Myocyte (in vitro differentiated cells): ENCODE results near the gene GNAO1. TPM values are rescaled to one million over a fixed set of nuclear protein-coding genes. Genes with fewer than 3 reads are reported as not detected.

ENCODE experiments used
- DNase-seq: peaks from one replicate; pipeline ENCODE4 v3.0.0-alpha.2; 2012; ENCODE audit warnings: low read depth
- total RNA-seq: library from RNA; depleted of rRNA; stranded (reverse); fragments of >200 nt; gene quantifications from 2 replicates; pipeline ENCODE4 v1.2.3, GENCODE V29; 2014

The GNAO1 gene
- total RNA-seq, 1 donor from 2014 or later: not detected

DNA sequence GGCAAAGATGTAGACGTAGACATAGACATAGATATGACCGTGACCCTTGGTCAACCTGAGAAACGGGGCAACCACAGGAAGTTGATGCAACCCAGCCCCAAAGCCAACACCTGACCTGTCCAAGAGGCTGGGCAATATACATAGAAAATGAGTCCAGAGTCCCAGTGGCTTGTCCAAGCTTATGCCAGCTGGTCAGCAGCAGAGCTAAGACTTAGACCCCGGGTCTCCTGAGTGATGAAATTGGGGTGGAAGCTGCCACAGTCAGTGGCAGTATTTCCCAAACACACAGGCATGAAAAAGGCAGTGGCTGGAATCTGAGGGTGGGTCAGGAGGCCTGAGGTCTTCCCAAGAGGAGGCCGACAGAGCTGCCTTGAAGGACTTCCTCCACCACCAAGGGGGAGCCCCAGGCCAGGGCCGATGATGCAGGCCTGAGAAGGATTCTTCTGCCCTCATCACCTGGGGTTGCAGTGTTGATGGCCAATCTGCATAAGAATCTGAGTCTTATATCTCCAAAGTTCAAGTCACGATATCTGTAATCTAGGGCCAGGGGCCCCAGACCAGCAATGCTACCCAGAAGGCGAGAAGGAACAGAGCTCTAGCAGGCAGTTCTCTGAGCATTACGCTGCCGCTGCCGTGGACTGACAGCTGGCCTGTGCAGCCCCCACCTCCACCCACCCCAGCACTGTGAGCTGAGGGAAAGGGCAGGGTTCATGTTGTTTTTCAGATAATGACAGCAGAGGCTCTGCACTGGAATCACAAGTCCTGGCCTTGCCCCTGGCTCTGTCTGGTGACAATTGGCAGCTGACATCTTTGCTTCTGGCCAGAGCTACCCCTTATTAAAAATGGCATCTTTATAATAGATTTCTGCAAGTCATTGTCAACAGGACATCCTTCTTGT lies 72.7 kb downstream of the GNAO1 start:
- DNase-seq: no peak

DNA sequence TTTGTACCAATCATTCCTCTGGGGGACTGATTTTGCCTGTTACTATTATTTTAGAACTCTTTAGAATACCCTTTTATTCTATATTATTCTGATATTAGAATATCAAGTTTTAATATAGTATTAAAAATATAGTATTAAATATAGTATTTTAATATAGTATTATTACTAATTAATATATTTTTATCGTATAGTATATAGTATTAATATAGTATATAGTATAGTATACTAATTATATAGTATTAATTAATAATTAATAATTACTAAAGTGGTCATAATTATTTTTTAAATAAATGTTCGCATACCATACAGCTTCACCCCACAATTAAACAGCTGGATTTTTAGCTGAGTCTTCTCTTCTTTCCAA lies 73.3 kb downstream of the GNAO1 start:
- DNase-seq: no peak

DNA sequence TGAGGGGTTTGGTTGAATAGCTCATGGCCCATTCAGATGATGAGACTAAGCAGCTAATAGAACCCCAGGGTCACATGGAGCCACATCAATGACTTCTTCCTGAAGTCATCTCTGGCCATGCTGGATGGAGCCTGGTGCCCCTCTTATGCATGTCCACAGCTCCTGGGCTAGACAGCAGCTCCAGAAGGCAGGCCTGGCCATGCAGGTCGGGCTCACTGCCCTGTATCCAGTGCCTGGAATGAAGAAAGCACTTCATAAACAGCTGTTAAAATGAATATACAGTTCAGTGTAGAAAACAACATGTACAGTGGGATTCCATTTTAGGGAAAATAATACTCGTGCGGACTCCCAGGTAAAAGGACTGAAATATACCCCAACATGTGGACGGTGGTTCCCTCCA lies 73.9 kb downstream of the GNAO1 start:
- no peak for DNase-seq

DNA sequence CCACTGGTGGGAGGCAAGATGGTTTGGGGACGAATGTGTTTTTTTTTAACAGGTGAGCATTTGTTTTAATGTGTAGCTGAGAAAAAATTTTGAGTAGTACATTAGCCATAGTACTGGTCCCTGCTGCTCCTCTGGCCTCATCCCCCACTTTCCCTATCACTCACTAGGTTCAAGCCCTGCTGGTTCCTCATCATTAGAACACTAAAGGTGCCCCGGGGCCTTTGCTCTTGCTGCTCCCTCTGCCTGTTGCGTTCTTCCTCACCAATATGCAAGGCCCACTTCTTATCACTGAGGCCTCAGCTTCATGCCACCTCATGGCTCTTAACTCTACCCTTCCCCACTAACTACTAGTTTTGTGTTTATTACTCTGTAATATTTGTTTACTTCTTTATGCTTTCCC lies 74.5 kb downstream of the GNAO1 start:
- DNase-seq: no peak

DNA sequence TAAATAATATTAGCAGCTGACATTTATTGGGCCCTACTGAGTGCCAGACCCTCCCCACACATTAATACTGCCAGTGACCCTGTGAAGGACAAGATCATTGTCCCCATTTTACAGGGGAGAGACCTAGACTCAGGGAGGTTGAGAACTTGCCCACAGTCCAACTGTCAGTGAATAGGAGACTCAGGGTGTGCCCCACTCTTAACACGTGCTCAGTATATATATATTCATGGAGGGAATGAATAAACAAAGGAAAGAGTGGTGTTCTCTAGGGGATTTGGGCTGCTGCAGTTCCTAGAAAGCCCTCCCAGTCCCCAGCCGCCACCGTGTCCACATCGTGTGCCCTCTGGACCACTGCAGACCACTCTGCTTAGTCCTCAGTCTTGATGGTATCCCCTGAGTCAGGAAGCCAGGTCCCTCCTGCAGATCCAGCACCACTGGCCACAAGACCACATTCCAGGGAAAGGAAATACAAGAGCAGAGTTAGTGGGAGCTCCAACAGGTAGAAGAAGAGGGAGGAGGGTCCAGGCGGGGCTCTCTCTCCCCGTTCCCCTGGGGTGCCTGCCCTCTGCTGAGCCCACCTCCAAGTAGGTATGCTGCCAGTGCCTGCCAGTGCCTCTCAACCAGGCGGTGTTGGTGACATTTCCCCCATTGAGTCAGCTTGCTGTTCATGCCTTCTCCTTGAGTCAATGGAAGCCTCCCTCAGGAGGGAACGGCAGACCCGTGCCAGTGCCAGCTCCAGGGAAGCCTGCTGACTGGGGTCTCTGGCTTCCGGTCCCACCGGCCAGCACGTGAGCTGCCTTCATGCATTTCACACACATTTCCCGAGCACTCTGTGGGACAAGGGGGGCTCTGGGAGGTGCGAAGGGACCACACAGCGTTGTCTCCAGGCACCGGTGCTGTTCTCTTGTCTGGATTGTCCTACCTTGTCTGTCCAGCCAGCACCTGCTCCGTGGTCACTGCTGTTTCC lies 75.6 kb downstream of the GNAO1 start:
- no peak for DNase-seq

DNA sequence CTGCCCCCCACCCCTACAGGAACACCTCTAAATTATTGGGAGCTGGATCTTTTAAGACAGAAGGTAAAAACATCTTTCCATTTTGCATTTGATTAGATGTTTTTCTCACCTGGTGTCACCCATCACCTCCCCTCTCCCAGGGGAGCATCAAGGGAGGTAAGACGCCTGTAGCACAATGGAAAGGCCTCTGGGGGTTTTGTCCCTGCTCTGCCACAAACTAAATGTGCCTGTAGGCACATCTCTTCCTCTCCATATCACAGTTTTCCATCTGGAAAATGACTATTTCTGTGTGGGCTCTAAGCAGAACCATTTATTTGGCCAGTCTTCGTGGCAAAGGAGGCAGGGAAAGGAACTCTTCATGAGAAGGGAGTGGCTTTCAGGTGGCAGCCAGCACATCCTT lies 76.6 kb downstream of the GNAO1 start:
- DNase-seq: no peak

DNA sequence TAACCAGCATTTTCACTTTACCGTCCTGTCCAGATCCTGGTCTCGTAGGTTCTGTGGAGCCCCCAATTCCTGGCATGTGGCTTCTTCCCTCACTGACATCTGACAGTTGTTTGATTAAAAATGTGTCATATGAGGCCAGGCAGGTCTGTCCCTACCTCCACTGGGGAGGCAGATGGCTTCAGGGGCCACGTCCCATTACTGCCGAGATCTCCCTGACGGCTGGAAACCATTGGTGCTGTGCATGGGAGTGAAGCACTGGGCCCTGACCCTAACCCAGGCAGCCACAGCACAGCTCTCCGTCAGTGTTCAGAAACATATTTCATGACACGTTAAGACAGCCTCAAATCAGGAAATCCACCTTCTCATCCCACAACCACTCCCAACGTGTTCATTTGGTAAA lies 77.5 kb downstream of the GNAO1 start:
- no peak for DNase-seq

DNA sequence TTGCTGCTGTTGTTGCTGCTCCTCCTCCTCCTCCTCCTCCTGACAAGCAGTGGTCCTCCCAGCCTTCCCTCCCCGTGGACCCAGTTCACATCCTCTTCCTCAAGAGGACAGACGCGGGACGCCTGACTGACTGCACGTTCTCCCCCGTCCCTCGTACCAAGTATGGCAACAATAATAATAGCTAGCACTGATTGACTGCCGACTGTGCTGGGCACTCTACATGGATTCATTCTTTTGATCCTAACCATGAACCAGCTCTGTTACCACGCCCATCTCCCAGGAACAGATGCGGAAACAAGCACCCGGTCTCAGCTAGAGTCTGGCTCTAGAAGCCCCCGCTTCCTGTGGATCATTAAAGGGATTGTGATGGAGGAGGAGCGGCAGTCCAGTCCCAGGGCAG lies 78.0 kb downstream of the GNAO1 start:
- DNase-seq: no peak

DNA sequence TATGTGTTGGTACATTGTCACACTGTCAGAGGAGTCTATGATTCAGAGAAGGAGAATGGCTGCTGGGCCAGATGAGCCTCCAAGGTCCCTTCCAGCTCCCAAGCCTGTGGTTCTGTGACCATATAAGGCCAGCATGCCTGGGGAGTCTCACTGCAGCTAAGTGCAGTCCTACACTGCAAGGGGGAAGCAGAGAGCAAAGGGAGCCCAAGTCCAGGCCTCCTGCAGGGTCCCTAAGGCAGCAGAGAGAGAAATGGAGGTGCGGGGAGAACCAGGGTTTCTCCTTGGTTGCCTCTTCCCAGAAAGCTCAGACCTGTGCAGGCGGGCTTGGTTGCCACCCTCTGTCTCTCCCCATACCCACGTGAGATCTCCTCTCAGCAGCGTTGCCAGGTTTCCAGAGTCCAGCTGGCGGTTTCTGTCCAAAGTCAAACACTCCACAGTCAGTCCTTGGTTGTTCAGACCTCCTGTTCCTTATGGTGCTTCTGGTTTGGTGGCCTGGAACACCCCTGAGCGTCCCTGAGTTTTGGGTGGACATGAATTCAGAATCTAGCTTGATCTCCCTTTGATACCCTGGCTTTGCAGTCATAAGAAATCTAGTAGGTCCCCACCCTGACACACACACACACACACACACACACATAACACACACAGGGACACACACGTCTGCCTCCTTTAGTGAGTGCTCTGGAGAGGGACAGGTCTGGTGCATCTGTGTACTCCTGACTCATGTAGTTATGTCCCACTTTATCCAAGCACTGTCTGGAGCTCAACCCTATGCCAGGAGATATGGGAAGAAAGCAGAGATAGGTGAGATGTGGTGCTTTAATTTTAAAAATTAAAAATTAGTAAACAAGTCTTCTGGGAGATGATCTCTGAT lies 78.8 kb downstream of the GNAO1 start:
- peak; percentile 48 for DNase-seq

DNA sequence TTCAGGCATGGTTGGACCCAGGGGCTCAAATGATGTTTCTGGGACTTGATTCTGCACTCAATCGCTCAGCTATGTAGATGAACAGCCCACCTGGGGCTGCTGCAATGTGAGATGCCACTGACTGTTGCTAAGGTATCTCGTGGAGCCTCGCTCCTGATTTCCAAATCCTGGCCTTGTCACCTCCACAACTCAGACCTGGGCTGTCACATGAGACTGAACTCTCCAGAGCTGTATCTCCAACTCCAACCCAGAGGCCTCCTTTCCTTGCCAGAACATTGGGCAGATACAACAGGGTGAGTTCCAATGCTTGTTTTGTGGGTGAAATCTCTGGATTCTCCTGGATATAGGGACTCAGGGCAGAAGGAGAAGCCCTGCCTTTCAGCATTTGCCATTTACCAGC lies 79.5 kb downstream of the GNAO1 start:
- DNase-seq: no peak

DNA sequence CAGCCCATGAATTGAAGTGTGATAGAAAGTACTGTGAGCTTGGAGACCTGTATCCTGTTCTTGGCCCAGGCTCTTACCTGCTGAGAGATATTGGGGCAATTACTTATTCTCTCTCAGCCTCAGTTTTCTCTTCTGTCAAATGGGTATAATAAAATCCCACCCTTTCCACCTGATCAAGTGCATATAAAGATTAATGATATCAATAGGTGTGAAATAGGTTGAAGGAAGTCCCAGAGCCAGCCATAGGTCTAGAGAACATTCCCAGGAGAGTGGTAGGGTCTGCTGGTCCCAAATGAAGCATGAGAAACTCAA lies 81.2 kb downstream of the GNAO1 start:
- DNase-seq: no peak

DNA sequence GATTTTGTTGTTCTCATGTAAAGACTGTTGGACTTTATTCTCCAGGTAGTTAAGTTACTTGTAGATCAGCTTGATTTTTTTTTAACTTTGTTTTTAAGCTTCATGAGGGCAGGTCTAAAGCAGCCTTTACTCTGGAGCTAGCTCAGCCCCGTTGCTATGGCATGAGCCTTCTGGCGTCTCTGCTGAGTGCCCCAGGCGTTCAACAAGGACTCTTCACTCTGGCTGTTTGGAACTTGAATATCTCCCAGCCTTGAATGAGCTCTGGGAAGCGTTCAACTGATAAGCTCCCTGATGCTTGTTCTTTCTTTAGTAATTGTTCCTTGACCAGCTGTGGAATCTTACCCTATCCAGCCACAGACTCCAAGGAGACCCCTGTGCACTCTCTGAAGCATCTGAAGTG lies 82.3 kb downstream of the GNAO1 start:
- DNase-seq: no peak

DNA sequence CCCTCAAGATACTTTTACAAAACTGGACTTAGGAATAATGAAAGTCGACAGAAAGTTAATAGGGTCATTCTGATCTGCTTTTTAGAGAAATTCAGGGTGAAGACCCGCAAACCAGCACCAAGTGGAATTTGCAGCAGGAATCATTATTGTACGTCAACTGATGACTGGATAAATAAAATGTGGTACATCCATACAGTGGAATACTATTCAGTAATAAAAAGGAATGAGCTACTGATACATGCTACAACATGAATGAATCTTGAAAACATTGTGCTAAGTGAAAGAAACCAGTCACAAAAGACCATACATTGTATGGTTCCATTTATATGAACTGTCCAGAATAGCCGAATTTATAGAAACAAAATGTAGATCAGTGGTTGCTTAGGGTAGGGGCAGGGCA lies 83.1 kb downstream of the GNAO1 start:
- DNase-seq: no peak

DNA sequence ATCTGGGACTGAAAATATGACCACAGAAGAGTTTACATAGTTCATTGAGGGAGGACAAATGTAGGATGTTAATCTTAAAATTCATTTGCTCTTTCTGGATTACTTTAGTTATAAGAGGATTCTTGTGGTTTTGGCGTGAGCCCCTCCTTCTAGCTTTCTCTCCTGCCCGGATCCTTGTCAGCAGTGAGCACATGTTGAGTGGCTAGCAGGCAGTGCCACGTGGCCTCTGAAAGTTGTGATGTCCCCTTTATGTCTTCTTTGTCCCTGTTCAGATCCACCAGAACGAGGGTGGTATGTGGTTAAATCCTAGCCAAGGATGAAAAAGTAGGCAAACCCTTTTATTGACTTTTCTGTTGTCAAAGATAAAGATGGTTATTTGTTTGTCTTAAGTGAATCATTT lies 83.8 kb downstream of the GNAO1 start:
- no peak for DNase-seq

DNA sequence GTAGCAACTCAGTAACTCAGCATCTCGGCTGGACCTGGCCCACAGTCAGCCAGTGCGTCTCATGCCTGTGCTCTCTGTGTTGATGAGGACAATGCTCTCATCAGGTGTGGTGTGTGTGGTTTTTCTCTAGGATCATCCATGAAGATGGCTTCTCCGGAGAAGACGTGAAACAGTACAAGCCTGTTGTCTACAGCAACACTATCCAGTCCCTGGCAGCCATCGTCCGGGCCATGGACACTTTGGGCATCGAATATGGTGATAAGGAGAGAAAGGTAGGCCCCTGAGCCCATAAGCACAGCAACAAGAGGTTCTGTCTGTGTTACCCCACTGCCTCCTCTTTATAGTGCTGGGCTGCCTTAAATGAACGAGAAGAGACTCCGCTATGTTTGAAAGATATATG lies 84.5 kb downstream of the GNAO1 start:
- no peak for DNase-seq

DNA sequence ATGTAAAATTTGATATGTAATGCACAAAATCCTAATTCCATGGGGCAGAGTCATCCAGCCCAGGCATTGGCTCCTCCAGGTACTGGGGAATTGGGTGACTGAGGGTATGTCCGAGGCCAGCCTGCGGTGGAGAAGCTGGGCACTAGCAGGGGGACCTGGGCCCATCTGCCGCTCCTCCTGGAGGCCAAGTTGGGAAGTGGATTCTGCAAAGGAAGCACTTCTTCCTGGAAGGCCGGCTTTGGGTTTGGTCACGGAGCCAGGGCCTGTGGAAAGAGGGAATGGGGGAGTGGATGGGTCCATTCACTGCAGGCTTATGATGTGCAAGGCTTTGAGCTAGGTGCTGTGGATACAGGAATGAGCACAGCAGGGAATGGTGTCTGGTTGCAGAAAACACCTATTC lies 85.8 kb downstream of the GNAO1 start:
- no peak for DNase-seq

DNA sequence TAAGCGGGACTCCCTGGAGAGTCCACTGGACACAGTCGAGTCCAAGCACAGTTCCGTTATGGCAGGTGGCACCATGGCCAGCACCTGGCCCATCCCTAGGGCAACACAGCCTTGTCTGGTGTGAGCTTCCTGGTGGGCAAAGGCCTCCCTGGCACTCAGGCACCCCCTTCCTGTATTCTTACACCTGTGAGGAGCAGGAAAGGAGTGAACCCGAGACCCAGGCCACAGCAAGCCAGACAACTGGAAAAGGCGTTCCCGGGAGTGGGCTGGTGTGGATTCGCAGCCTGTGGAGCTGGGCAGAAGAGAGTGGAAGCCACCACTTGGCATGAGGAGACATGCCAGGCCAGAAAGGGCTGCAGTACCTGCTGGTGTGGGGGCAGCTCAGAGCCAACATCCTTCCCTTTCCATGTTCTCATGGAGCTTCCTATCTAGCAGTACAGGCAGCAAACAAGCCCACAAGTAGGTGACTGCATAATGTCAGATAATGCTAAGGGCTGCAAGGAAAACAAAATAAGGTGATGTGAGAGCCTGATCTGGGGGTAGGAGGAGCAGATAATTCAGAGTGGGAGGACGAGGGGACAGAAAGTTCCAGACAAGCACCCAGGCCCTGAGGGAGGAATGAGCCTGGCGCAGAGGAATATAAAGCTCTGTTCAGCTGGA lies 87.0 kb downstream of the GNAO1 start:
- DNase-seq: no peak

DNA sequence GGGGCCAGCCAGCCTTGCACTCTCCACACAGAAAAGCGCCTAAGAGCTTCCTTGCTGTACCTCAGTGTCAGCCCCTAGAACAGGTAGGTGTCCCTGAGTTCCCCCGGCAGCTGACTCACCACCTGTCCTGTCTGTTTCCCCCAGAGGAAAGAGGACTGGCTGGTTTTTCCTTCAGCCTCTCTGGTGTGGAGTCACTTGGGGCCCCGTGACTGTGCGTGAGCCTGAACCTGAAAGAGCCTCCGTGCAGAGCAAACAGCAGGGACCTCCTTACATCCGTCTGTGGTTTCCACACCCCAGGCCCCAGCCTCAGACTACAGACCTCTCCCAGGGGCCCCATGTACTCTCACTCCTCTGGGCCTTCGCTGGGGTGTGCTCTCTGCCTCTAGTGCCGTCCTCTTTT lies 87.8 kb downstream of the GNAO1 start:
- no peak for DNase-seq

DNA sequence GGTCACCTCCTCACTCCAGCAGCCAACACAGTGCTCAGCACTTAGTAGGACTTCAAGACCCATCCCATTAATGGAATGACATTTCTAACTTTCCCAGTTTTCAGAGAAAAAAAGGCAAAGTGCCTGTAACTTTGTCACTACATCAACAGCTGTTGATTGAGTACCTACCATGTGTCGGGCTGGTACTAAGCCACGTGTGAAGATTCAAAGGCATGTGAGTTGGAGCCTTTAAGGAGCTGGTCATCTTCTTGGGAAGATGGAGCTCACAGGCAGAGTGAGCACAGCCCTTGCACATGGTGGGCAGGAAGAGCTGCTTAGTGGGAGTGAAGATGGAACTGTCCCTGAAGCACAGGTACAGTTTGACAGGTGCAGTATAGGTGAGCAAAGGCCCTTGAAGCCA lies 88.6 kb downstream of the GNAO1 start:
- no peak for DNase-seq

DNA sequence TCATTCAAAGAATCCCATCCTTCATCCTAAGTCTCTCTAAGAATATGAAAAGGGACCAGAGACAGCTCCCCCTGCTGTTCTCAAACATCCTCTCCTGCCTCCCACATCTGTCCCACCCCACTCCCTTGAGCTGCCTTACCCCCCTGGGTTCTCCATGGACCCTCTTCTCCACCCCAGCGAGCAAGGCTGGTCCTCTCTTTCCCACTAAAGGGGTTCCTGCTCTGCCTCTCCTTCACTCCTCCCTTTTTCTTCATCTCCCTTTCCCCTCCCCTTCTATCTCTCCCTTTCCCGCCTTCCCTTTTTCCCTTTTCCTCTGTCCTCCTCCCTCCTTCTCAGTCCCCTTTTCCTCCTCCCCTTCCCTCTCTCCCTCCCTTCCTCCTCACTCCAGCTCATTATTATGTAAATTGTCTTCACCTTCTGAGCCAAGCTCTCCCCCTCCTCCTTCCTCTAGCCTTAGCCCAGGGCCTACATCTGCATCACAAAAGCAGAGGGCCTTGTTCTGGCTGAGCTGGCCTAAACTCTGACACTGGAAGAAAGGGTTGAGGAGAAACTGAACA lies 90.0 kb downstream of the GNAO1 start:
- no peak for DNase-seq

DNA sequence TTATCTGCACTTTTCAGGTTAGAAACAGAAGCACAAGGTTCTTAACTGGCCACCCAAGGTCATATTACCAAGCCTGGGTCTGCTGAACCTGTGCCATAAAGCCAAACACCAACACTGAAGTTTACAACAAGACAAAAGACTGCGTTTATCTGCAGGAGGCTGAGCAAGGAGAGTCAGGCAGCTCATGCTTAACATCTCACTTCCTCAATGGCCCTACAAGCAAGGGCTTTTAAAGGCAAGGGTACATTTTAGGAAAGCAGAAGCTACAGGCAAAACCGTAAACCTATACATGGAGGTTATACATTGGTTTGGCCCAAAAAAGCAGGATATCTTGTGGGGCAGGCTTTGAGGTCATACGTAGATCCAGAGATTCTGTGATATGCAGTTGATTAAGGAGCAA lies 91.2 kb downstream of the GNAO1 start:
- no peak for DNase-seq
